Muscle layer of colon (tissue), 2 donors: ENCODE measurements around the gene IFT52.

Experiments used
- H3K27ac ChIP-seq: one replicate; pipeline ENCODE4 v1.7.0; 2013; ENCODE audit warnings: low read depth, mild to moderate bottlenecking, low read length, moderate library complexity
- H3K27me3 ChIP-seq, 2 donors: one replicate each; pipeline ENCODE4 v1.7.0; 2013; ENCODE audit warnings: low read length in 2 of 2, mild to moderate bottlenecking in 2 of 2; ENCODE audit not compliant: insufficient read depth in 2 of 2, control insufficient read depth in 1 of 2
- H3K36me3 ChIP-seq: one replicate; pipeline ENCODE4 v1.7.0; 2013; ENCODE audit warnings: mild to moderate bottlenecking, low read length; ENCODE audit not compliant: insufficient read depth
- H3K4me1 ChIP-seq: one replicate; pipeline ENCODE4 v1.7.0; 2013; ENCODE audit warnings: mild to moderate bottlenecking, low read length; ENCODE audit not compliant: insufficient read depth
- H3K4me3 ChIP-seq, 2 donors: one replicate each; pipeline ENCODE4 v1.7.0; 2013; ENCODE audit warnings: low read length in 2 of 2, low read depth in 1 of 2, mild to moderate bottlenecking in 1 of 2, moderate library complexity in 1 of 2
- H3K9ac ChIP-seq: one replicate; pipeline ENCODE4 v1.7.0; 2013; ENCODE audit warnings: low read length
- H3K9me3 ChIP-seq: one replicate; pipeline ENCODE4 v1.7.0; 2013; ENCODE audit warnings: mild to moderate bottlenecking, low read length
- donor health status: abdominal sarcoma.
- donor health status: Adenocarcinoma of cecum.

The IFT52 gene

DNA sequence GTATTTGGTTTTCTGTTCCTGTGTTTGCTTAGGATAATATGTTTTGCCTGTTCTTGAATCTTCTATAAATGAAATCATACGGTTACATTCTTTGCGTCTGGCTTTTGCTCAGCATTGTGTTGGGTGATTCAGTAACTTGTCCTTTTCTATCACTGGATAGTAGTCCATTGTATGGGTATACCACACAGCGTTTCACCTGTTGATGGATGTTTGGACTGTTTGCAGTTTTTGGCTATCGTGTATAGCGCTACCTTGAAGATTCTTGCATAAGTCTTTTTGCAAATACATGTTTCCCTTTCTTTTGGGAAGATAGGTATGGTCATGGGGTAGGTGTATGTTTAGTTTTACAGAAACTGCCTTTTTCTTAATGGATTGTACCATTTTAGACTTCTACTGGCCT is 85.6 kb downstream of the IFT52 start:
- no peak overlapping the region for H3K27ac ChIP-seq
- no peaks in the 10 kb centered on the region for H3K9me3 ChIP-seq
- H3K9ac ChIP-seq, result no peak overlapping the region
- H3K4me3 ChIP-seq, result no peak overlapping the region
- H3K27me3 ChIP-seq, result no peaks in the 10 kb centered on the region
- no peaks in the 10 kb centered on the region for H3K36me3 ChIP-seq
- H3K4me1 ChIP-seq, result no peaks in the 10 kb centered on the region

GRCh38 chr20:43680981-43681380 is 90.2 kb downstream of the IFT52 start:
- Histone ChIP-seq H3K4me1 (no peaks in the 10 kb centered on the region), H3K36me3 (no peaks in the 10 kb centered on the region), H3K9me3 (no peaks in the 10 kb centered on the region), H3K27ac (no peak overlapping the region), H3K4me3 (no peak overlapping the region), H3K27me3 (no peaks in the 10 kb centered on the region), H3K9ac (no peak overlapping the region)

DNA sequence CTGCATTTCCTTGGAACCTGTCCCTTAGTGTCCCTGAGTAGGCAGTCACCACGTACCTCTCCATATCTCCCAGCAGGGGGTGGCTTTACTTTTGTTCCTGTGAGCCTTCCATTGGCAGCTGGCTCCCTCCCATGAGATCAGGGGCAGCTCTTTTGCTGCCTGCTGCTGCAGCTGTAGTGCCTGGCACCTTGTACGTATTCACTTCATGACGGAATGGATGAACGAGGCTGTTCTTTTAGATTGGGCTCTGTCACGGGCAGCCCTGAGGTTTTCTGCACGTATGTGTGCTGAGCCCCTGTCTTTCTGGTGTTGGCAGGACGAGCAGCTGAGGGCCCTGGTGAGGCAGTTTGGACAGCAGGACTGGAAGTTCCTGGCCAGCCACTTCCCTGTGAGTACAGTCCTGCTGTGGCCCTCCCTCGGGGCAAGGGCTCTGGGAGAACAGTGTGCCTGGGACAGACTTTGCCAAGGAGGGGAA is 90.8 kb downstream of the IFT52 start:
- no peak overlapping the region for H3K27ac ChIP-seq
- H3K36me3 ChIP-seq, result no peaks in the 10 kb centered on the region
- no peaks in the 10 kb centered on the region for H3K9me3 ChIP-seq
- H3K4me3 ChIP-seq, result no peak overlapping the region
- no peak overlapping the region for H3K9ac ChIP-seq
- no peaks in the 10 kb centered on the region for H3K27me3 ChIP-seq
- no peaks in the 10 kb centered on the region for H3K4me1 ChIP-seq

GRCh38 chr20:43681991-43682410 is 91.3 kb downstream of the IFT52 start:
- no peak overlapping the region for H3K4me3 ChIP-seq
- H3K27ac ChIP-seq, result no peak overlapping the region
- no peaks in the 10 kb centered on the region for H3K4me1 ChIP-seq
- no peak overlapping the region for H3K9ac ChIP-seq
- no peaks in the 10 kb centered on the region for H3K9me3 ChIP-seq
- H3K36me3 ChIP-seq, result no peaks in the 10 kb centered on the region
- H3K27me3 ChIP-seq, result no peaks in the 10 kb centered on the region

DNA sequence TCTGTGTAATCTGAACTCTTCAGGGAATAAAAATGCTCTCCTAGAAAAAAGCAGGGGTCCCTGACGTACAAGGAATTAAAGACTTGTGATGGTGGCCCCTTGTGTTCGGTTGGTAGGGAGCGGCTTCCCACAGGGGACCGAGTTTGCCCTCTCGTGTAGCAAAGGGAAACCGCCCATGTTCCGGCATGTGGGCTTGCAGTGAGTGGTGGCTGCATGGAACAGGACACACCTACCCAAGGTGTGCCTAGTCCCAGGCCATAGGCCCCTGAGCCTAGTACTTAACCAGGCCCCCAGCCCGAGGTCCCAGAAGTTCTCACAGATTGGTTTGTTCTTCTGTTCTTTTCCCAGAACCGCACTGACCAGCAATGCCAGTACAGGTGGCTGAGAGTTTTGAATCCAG is 91.7 kb downstream of the IFT52 start:
- no peak overlapping the region for H3K4me3 ChIP-seq
- H3K4me1 ChIP-seq, result no peaks in the 10 kb centered on the region
- no peaks in the 10 kb centered on the region for H3K9me3 ChIP-seq
- H3K27ac ChIP-seq, result no peak overlapping the region
- H3K27me3 ChIP-seq, result no peaks in the 10 kb centered on the region
- no peak overlapping the region for H3K9ac ChIP-seq
- no peaks in the 10 kb centered on the region for H3K36me3 ChIP-seq

DNA sequence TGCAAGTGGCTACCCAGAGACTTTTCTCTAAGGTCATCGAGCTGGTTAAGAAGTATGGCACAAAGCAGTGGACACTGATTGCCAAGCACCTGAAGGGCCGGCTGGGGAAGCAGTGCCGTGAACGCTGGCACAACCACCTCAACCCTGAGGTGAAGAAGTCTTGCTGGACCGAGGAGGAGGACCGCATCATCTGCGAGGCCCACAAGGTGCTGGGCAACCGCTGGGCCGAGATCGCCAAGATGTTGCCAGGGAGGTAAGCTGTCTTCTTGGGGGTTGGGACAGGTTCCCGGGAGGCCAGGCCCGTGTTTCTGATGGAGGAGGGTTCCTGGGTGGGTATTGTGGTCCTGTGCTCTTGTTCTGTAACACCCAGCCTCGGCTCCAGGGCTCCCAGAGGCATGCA is 96.1 kb downstream of the IFT52 start:
- Histone ChIP-seq H3K27ac (no peak overlapping the region), H3K4me3 (no peak overlapping the region), H3K36me3 (no peaks in the 10 kb centered on the region), H3K9ac (no peak overlapping the region), H3K9me3 (no peaks in the 10 kb centered on the region), H3K4me1 (no peaks in the 10 kb centered on the region), H3K27me3 (no peaks in the 10 kb centered on the region)

DNA sequence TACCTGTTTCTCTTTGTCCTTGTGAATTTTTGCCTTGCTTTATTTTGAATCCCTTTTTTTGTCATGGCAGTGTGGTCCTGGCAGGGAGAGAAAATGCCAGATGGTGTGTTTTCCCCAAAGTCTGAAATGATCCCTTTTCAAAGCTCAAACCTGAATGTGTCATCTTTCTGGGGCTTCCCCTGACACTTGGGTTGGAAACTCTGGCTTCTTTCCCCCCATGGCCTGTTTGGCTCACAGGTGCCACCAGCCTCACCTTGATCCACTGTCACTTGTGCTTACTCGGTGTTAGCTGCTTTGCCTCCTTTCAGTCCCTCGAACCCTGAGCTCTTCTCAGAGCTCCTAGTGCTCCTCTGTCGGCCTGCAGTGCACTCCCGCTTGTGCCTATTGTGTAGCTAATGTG is 98.4 kb downstream of the IFT52 start:
- Histone ChIP-seq H3K4me3 (no peak overlapping the region), H3K9ac (no peak overlapping the region), H3K4me1 (no peaks in the 10 kb centered on the region)

DNA sequence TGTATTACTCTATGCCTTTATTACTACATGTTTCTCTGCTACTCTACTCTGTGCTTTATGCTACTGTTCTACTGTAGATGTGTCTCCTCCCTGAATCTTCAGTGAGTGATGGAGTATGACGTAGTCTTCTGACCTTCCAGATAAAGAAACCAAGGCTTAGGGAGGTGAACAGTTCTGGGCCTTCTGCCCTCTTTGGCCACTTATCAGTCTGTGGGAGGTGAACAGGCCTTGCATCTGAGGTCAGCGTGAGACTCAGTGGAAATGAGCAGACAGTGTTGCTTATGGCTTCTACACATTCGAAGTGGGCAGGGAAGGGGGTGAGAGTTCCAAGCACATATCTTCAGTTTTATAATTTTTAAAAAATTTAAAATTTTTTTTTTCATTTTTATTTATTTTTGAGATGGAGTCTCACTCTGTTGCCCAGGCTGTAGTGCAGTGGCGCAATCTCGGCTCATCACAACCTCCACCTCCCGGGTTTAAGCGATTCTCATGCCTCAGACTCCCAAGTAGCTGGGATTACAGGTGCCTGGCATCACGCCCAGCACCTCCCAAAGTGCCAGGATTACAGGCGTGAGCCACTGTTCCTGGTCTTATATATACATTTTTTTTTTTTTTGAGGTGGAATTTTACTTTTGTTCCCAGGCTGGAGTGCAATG is 100.3 kb downstream of the IFT52 start:
- no peaks in the 10 kb centered on the region for H3K9me3 ChIP-seq
- no peak overlapping the region for H3K9ac ChIP-seq
- no peaks in the 10 kb centered on the region for H3K27me3 ChIP-seq
- no peak overlapping the region for H3K27ac ChIP-seq
- H3K4me3 ChIP-seq, result no peak overlapping the region
- no peaks in the 10 kb centered on the region for H3K4me1 ChIP-seq
- H3K36me3 ChIP-seq, result no peaks in the 10 kb centered on the region

More for the DNA sequence above, 98.4 kb downstream of the IFT52 start:
- Histone ChIP-seq H3K36me3 (no peaks in the 10 kb centered on the region), H3K9me3 (no peaks in the 10 kb centered on the region), H3K27ac (no peak overlapping the region), H3K27me3 (no peaks in the 10 kb centered on the region)

GRCh38 chr20:43691928-43692524 is 101.3 kb downstream of the IFT52 start:
- no peak overlapping the region for H3K9ac ChIP-seq
- no peaks in the 10 kb centered on the region for H3K4me1 ChIP-seq
- H3K27me3 ChIP-seq, result no peaks in the 10 kb centered on the region
- H3K9me3 ChIP-seq, result no peaks in the 10 kb centered on the region
- H3K27ac ChIP-seq, result no peak overlapping the region
- no peaks in the 10 kb centered on the region for H3K36me3 ChIP-seq
- no peak overlapping the region for H3K4me3 ChIP-seq

DNA sequence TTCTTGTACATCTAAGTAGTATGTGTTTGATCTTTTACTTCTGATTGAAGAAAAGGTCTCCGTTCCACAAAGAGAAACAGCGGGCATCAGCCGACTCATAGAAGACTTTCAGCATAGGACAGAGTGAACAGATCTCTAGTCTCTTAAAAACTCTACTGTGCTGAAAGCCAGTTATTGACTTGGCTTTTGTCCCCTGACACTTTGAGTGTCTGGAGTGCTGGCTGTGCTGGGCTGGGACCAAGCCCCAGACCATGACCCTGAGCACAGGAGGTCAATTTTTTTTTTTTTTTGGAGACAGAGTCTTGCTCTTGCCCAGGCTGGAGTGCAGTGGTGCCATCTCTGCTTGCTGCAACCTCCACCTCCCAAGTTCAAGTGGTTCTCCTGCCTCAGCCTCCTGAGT is 104.0 kb downstream of the IFT52 start:
- H3K36me3 ChIP-seq, result no peaks in the 10 kb centered on the region
- no peaks in the 10 kb centered on the region for H3K27me3 ChIP-seq
- no peaks in the 10 kb centered on the region for H3K4me1 ChIP-seq
- H3K27ac ChIP-seq, result no peak overlapping the region
- no peak overlapping the region for H3K4me3 ChIP-seq
- no peak overlapping the region for H3K9ac ChIP-seq
- H3K9me3 ChIP-seq, result no peaks in the 10 kb centered on the region

GRCh38 chr20:43695571-43695970 is 104.8 kb downstream of the IFT52 start:
- Histone ChIP-seq H3K4me1 (no peaks in the 10 kb centered on the region), H3K9ac (no peak overlapping the region), H3K9me3 (no peaks in the 10 kb centered on the region), H3K27me3 (no peaks in the 10 kb centered on the region), H3K36me3 (no peaks in the 10 kb centered on the region), H3K27ac (no peak overlapping the region), H3K4me3 (no peak overlapping the region)
